Measurements from ENCODE around the gene TM7SF2.

- TF ChIP-seq CTCF (IDR thresholded peaks at IDR 0.05; ENCODE audit: insufficient read depth, low read length, poor library complexity, severe bottlenecking) (no peak), EZH2phosphoT487 (conservative IDR thresholded peaks at IDR 0.05; ENCODE audit: low read length) (no peak)
Observed at GRCh38 chr11:65159012-65159411, 47.3 kb downstream of the TM7SF2 start.

Data from SU-DHL-6 (cell line).